Measurements from ENCODE around the gene TPRN.
"Not testable (repeated sequence)": the region's sequence is repeated elsewhere in the genome, so short reads cannot be mapped to it uniquely, and the experiment has no call there.

TPRN gene

GRCh38 chr9:137200311-137201204 is at the start of gene TPRN:
Gene TPRN, minus strand, starts transcription at chr9:137200741. Its CDS starts 30 bp downstream, at chr9:137200711.
- Histone ChIP-seq H3K4me1 (ENCODE audit: control insufficient read depth, insufficient read depth, low read length) (peaks cover 3% of the 10 kb centered on the region), H3K9ac (ENCODE audit: low read depth, low read length) (peak within 1 kb of the TSS; percentile 85)

GRCh38 chr9:137247916-137248175 is 47.3 kb upstream of the TPRN start:
- H3K4me3 ChIP-seq (ENCODE audit: low read depth, low read length) = no peak overlapping the region
- peaks cover 5% of the 10 kb centered on the region for H3K4me1 ChIP-seq (ENCODE audit: control insufficient read depth, insufficient read depth, low read length)
- H3K9ac ChIP-seq (ENCODE audit: low read depth, low read length) = no peak overlapping the region
- H3K36me3 ChIP-seq (ENCODE audit: control insufficient read depth, insufficient read depth, low read length) = peaks cover 9% of the 10 kb centered on the region
- no peaks in the 10 kb centered on the region for H3K9me3 ChIP-seq (ENCODE audit: control insufficient read depth, insufficient read depth, low read length)
- no peaks in the 10 kb centered on the region for H3K27me3 ChIP-seq (ENCODE audit: control insufficient read depth, insufficient read depth, low read length)

More at GRCh38 chr9:137200311-137201204, at the start of gene TPRN:
- Histone ChIP-seq H3K36me3 (ENCODE audit: control insufficient read depth, insufficient read depth, low read length) (no peaks in the 10 kb centered on the region), H3K4me3 (ENCODE audit: low read depth, low read length) (peak within 1 kb of the TSS; percentile 79), H3K27me3 (ENCODE audit: control insufficient read depth, insufficient read depth, low read length) (no peaks in the 10 kb centered on the region), H3K9me3 (ENCODE audit: control insufficient read depth, insufficient read depth, low read length) (no peaks in the 10 kb centered on the region)

GRCh38 chr9:137247135-137247915 is 46.8 kb upstream of the TPRN start:
- H3K4me1 ChIP-seq (ENCODE audit: control insufficient read depth, insufficient read depth, low read length) = peaks cover 5% of the 10 kb centered on the region
- no peak overlapping the region for H3K4me3 ChIP-seq (ENCODE audit: low read depth, low read length)
- peaks cover 14% of the 10 kb centered on the region for H3K36me3 ChIP-seq (ENCODE audit: control insufficient read depth, insufficient read depth, low read length)
- no peaks in the 10 kb centered on the region for H3K9me3 ChIP-seq (ENCODE audit: control insufficient read depth, insufficient read depth, low read length)
- no peak overlapping the region for H3K9ac ChIP-seq (ENCODE audit: low read depth, low read length)
- no peaks in the 10 kb centered on the region for H3K27me3 ChIP-seq (ENCODE audit: control insufficient read depth, insufficient read depth, low read length)

GRCh38 chr9:137245450-137246421 is 45.2 kb upstream of the TPRN start:
- Histone ChIP-seq H3K4me1 (ENCODE audit: control insufficient read depth, insufficient read depth, low read length) (peaks cover 5% of the 10 kb centered on the region), H3K27me3 (ENCODE audit: control insufficient read depth, insufficient read depth, low read length) (no peaks in the 10 kb centered on the region), H3K4me3 (ENCODE audit: low read depth, low read length) (no peak overlapping the region), H3K36me3 (ENCODE audit: control insufficient read depth, insufficient read depth, low read length) (peaks cover 19% of the 10 kb centered on the region), H3K9me3 (ENCODE audit: control insufficient read depth, insufficient read depth, low read length) (no peaks in the 10 kb centered on the region), H3K9ac (ENCODE audit: low read depth, low read length) (no peak overlapping the region)

GRCh38 chr9:137244486-137245449 is 44.2 kb upstream of the TPRN start:
- Histone ChIP-seq H3K9me3 (ENCODE audit: control insufficient read depth, insufficient read depth, low read length) (no peaks in the 10 kb centered on the region), H3K27me3 (ENCODE audit: control insufficient read depth, insufficient read depth, low read length) (no peaks in the 10 kb centered on the region), H3K4me1 (ENCODE audit: control insufficient read depth, insufficient read depth, low read length) (peaks cover 5% of the 10 kb centered on the region), H3K9ac (ENCODE audit: low read depth, low read length) (no peak overlapping the region), H3K4me3 (ENCODE audit: low read depth, low read length) (no peak overlapping the region), H3K36me3 (ENCODE audit: control insufficient read depth, insufficient read depth, low read length) (peaks cover 19% of the 10 kb centered on the region)

GRCh38 chr9:137243626-137244485 is 43.3 kb upstream of the TPRN start:
- Histone ChIP-seq H3K4me3 (ENCODE audit: low read depth, low read length) (no peak overlapping the region), H3K4me1 (ENCODE audit: control insufficient read depth, insufficient read depth, low read length) (peaks cover 5% of the 10 kb centered on the region), H3K27me3 (ENCODE audit: control insufficient read depth, insufficient read depth, low read length) (no peaks in the 10 kb centered on the region)

GRCh38 chr9:137243266-137243625 is 42.7 kb upstream of the TPRN start:
- H3K9ac ChIP-seq (ENCODE audit: low read depth, low read length); H3K27me3 ChIP-seq (ENCODE audit: control insufficient read depth, insufficient read depth, low read length); H3K9me3 ChIP-seq (ENCODE audit: control insufficient read depth, insufficient read depth, low read length); H3K4me3 ChIP-seq (ENCODE audit: low read depth, low read length); H3K4me1 ChIP-seq (ENCODE audit: control insufficient read depth, insufficient read depth, low read length): not testable (repeated sequence)
- H3K36me3 ChIP-seq (ENCODE audit: control insufficient read depth, insufficient read depth, low read length) = peaks cover 19% of the 10 kb centered on the region

More at GRCh38 chr9:137243626-137244485, 43.3 kb upstream of the TPRN start:
- Histone ChIP-seq H3K9ac (ENCODE audit: low read depth, low read length) (no peak overlapping the region), H3K36me3 (ENCODE audit: control insufficient read depth, insufficient read depth, low read length) (peaks cover 19% of the 10 kb centered on the region), H3K9me3 (ENCODE audit: control insufficient read depth, insufficient read depth, low read length) (no peaks in the 10 kb centered on the region)

- peaks cover 5% of the 10 kb centered on the region for H3K4me1 ChIP-seq (ENCODE audit: control insufficient read depth, insufficient read depth, low read length)
Measured at GRCh38 chr9:137242269-137243203, 42.0 kb upstream of the TPRN start.

GRCh38 chr9:137241490-137242268 is 41.1 kb upstream of the TPRN start:
- Histone ChIP-seq H3K36me3 (ENCODE audit: control insufficient read depth, insufficient read depth, low read length) (peaks cover 19% of the 10 kb centered on the region), H3K27me3 (ENCODE audit: control insufficient read depth, insufficient read depth, low read length) (no peaks in the 10 kb centered on the region), H3K4me1 (ENCODE audit: control insufficient read depth, insufficient read depth, low read length) (peaks cover 5% of the 10 kb centered on the region), H3K4me3 (ENCODE audit: low read depth, low read length) (peak overlapping the region; percentile 77), H3K9me3 (ENCODE audit: control insufficient read depth, insufficient read depth, low read length) (no peaks in the 10 kb centered on the region), H3K9ac (ENCODE audit: low read depth, low read length) (peak overlapping the region; percentile 81)

More at GRCh38 chr9:137242269-137243203, 42.0 kb upstream of the TPRN start:
- Histone ChIP-seq H3K27me3 (ENCODE audit: control insufficient read depth, insufficient read depth, low read length) (no peaks in the 10 kb centered on the region), H3K36me3 (ENCODE audit: control insufficient read depth, insufficient read depth, low read length) (peaks cover 19% of the 10 kb centered on the region), H3K4me3 (ENCODE audit: low read depth, low read length) (peak overlapping the region; percentile 77), H3K9ac (ENCODE audit: low read depth, low read length) (no peak overlapping the region), H3K9me3 (ENCODE audit: control insufficient read depth, insufficient read depth, low read length) (no peaks in the 10 kb centered on the region)
